22Rv1 (cell line): Measurements from ENCODE around the gene ARL14.

Experiments
- ZFX ChIP-seq: fragments of 450-650 bp; IDR thresholded peaks from 2 replicates; pipeline ENCODE4 v1.6.1; 2017; ENCODE audit warnings: antibody characterized with exemption, borderline replicate concordance
- TF ChIP-seq, protein P1 (sequence below): fragments of 450-650 bp; IDR thresholded peaks from 2 replicates; pipeline ENCODE4 v1.5.1; 2017; ENCODE audit warnings: mild to moderate bottlenecking

DNA sequence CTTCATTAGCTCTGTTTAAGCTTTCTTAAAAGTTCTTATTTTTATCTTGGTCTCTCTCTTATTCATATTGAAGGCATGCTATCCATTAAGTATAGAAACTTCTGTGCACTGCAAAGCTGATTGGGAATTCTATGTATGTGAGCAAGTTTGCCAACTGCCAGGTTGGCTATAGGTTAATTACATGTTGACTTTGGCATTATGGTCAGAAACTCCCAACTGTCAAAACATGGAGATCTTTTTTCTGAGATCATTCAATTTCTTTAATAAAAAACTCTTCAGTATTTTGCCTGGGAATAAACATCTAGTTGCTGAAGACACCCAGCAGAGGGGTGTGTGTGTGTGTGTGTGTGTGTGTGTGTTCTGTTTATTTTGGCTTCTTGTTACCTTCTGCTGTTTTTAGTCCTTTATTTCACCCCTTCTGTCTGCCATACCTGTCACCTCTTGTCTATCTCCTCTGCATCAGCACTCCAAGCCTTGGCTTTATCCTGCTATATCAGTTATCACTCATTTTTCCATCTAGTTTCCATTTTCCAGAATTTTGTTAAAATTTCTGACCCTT is 1.3 kb upstream of the ARL14 start:
- TF ChIP-seq, protein P1, sequence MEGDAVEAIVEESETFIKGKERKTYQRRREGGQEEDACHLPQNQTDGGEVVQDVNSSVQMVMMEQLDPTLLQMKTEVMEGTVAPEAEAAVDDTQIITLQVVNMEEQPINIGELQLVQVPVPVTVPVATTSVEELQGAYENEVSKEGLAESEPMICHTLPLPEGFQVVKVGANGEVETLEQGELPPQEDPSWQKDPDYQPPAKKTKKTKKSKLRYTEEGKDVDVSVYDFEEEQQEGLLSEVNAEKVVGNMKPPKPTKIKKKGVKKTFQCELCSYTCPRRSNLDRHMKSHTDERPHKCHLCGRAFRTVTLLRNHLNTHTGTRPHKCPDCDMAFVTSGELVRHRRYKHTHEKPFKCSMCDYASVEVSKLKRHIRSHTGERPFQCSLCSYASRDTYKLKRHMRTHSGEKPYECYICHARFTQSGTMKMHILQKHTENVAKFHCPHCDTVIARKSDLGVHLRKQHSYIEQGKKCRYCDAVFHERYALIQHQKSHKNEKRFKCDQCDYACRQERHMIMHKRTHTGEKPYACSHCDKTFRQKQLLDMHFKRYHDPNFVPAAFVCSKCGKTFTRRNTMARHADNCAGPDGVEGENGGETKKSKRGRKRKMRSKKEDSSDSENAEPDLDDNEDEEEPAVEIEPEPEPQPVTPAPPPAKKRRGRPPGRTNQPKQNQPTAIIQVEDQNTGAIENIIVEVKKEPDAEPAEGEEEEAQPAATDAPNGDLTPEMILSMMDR = no peak
- TF ChIP-seq ZFX = no peak
